Fibroblast of the aortic adventitia (primary cell): ENCODE data around the gene TSSK2. TPM values are rescaled to one million over a fixed set of nuclear protein-coding genes. Genes with fewer than 3 reads are reported as not detected.

Experiments
- DNase-seq: peaks from one replicate; pipeline ENCODE4 v3.0.0-alpha.2; 2010; ENCODE audit warnings: low read depth
- H3K4me3 ChIP-seq: 2 replicates; pipeline ENCODE4 v1.5.1; 2011; ENCODE audit warnings: low read depth, mild to moderate bottlenecking, control low read depth, low read length, moderate library complexity
- CTCF ChIP-seq: IDR thresholded peaks from 2 replicates; pipeline ENCODE4 v1.5.1; 2011; ENCODE audit warnings: mild to moderate bottlenecking, low read length, control low read depth, inconsistent platforms; ENCODE audit not compliant: insufficient read depth
- total RNA-seq: library from RNA; depleted of rRNA; stranded (reverse); fragments of >200 nt; gene quantifications from 2 replicates; pipeline ENCODE4 v1.2.3, GENCODE V29; 2012; ENCODE audit warnings: low replicate concordance

Gene TSSK2
- total RNA-seq, 1 donor, result not detected

- TF ChIP-seq CTCF, result no peak
- H3K4me3 ChIP-seq, result no peak overlapping the region
- no peak for DNase-seq
These were observed 3.2 kb downstream of the TSSK2 start for GRCh38 chr22:19134176-19134831.

GRCh38 chr22:19134874-19135273 lies 3.8 kb downstream of the TSSK2 start:
- H3K4me3 ChIP-seq, result no peak overlapping the region
- no peak for DNase-seq
- TF ChIP-seq CTCF, result no peak

DNA sequence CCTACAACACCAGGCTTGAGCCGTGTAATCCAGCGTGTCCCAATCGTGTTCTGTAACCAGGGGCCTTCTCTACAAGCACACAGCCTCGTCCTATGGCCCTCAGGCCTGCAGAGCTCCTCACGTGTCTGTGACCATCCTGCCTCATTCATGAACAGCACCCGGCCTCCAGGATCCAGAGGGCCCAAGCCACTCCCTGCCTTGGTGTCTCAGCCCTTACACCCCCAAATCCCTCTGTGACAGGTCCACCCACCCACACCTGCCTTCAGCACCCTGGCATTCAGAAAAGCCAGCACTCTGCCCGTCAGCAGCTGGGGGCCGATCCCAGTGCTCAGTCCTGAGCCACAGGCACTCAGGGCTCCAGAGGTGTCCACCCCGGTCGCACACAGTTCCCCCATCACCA lies 5.8 kb downstream of the TSSK2 start:
- DNase-seq, result no peak
- H3K4me3 ChIP-seq, result no peak overlapping the region
- no peak for TF ChIP-seq CTCF

- TF ChIP-seq CTCF, result no peak
- DNase-seq, result no peak
These were observed 6.5 kb downstream of the TSSK2 start for GRCh38 chr22:19137384-19138216.

DNA sequence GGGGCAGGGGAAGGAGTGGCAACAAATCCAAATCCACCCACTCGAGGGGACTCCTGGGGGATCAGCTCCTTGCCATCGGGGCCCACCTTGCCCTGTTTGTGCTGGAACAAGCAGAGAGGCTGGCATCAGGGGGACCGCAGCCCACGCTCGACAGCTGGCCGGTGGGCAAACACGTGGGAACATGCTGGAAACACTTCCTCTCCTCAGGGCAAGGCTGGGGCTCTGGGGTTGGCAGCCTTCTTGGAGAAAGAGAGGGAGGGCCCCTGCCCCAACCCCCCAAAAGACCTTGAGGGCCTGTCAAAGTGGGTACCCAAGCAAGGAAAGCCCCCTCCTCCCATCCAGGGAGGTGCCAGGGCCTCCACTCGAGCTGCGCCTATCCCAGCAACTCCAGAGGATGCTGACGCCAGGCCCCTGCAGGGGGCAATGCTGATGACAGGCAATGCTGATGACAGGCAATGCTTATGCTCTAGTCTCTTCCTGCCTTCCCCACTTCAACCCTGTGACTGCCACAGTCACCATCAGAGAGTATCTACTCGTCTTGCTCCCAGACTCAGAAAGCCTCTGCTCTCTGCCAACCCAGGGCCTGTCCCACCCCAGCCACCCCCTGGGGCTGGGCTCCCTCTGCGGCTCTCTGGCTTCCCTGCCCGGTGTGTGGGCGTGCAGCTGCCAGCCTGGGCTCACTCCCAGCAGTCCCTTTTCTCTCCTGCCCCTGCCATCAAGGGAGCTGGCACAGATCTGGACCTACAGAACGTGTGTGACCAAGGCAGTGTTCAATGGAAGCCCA lies 7.3 kb downstream of the TSSK2 start:
- H3K4me3 ChIP-seq, result no peak overlapping the region
- no peak for TF ChIP-seq CTCF
- no peak for DNase-seq

More at GRCh38 chr22:19137384-19138216, 6.5 kb downstream of the TSSK2 start:
- no peak overlapping the region for H3K4me3 ChIP-seq

- DNase-seq, result no peak
- no peak overlapping the region for H3K4me3 ChIP-seq
These were observed 7.9 kb downstream of the TSSK2 start for GRCh38 chr22:19139001-19139356.

More at GRCh38 chr22:19139001-19139356, 7.9 kb downstream of the TSSK2 start:
- no peak for TF ChIP-seq CTCF
